Measurements from ENCODE around the gene ELP4. TPM values are rescaled to one million over a fixed set of nuclear protein-coding genes. Genes with fewer than 3 reads are reported as not detected.

The ELP4 gene
- total RNA-seq, 1 experiment from 2014 or later: 17.2 TPM

DNA sequence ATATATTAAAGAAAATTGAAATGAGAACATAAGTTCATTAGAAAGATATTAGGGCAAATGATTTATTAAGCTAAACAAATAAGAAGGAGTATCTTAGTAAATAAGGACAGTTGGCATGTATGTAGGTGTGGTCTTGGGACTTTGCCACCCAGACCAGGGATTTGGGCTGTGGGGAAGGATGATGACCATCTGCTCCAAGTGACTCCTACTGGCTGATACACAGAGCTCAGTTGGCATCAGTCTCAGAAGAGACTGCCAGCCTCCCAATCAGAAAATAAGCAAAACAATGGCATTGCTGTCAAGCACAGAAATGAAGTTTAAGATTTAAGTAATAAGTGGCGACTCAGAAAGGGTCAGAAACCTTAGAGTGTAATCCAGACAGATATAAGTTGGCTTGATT is 252.1 kb downstream of the ELP4 start:
- H3K4me1 ChIP-seq (ENCODE audit: control insufficient read depth, insufficient read depth, low read length): no peaks in the 10 kb centered on the region
- H3K9me3 ChIP-seq (ENCODE audit: control insufficient read depth, insufficient read depth, low read depth, low read length): no peaks in the 10 kb centered on the region
- no peaks in the 10 kb centered on the region for H3K36me3 ChIP-seq (ENCODE audit: control insufficient read depth, insufficient read depth, low read length)
- H3K4me3 ChIP-seq (ENCODE audit: low read depth in 2 of 2, low read length in 2 of 2): no peak overlapping the region
- ATAC-seq (no peak), DNase-seq (ENCODE audit: low read depth, low spot score) (no peak)
- intact Hi-C loops (cut with micrococcal nuclease; ENCODE audit: unreplicated experiment): no loop called here
- ChIA-PET POLR2A (no interaction called here), CTCF (interaction anchor here (0.5 kb wide), 1 partner anchor 433 kb away, joined by 3 read pairs; no protein-coding TSS in a partner anchor)
- no TSS peak for BruUV-seq (replicated peaks)
- TF ChIP-seq POLR2AphosphoS5 (IDR thresholded peaks at IDR 0.05; ENCODE audit: low read depth, low read length) (no peak), TCF7L2 (IDR thresholded peaks at IDR 0.05; ENCODE audit: low read depth, low read length) (no peak), SIN3A (IDR thresholded peaks at IDR 0.05; ENCODE audit: borderline replicate concordance, insufficient read depth, low read depth, low read length) (no peak)
- TF ChIP-seq, protein P1, sequence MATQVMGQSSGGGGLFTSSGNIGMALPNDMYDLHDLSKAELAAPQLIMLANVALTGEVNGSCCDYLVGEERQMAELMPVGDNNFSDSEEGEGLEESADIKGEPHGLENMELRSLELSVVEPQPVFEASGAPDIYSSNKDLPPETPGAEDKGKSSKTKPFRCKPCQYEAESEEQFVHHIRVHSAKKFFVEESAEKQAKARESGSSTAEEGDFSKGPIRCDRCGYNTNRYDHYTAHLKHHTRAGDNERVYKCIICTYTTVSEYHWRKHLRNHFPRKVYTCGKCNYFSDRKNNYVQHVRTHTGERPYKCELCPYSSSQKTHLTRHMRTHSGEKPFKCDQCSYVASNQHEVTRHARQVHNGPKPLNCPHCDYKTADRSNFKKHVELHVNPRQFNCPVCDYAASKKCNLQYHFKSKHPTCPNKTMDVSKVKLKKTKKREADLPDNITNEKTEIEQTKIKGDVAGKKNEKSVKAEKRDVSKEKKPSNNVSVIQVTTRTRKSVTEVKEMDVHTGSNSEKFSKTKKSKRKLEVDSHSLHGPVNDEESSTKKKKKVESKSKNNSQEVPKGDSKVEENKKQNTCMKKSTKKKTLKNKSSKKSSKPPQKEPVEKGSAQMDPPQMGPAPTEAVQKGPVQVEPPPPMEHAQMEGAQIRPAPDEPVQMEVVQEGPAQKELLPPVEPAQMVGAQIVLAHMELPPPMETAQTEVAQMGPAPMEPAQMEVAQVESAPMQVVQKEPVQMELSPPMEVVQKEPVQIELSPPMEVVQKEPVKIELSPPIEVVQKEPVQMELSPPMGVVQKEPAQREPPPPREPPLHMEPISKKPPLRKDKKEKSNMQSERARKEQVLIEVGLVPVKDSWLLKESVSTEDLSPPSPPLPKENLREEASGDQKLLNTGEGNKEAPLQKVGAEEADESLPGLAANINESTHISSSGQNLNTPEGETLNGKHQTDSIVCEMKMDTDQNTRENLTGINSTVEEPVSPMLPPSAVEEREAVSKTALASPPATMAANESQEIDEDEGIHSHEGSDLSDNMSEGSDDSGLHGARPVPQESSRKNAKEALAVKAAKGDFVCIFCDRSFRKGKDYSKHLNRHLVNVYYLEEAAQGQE (IDR thresholded peaks at IDR 0.05; ENCODE audit: insufficient read depth in 1 of 2, low read depth in 2 of 2, low read length in 1 of 2): no peak
- no peaks in the 10 kb centered on the region for H3K27me3 ChIP-seq (ENCODE audit: control insufficient read depth, insufficient read depth, low read length)
- in situ Hi-C loops (cut with HindIII; ENCODE audit: low pct_unique_long_range_greater_than_20kb, low sequenced_read_pairs): no loop called here
- H3K27ac ChIP-seq (ENCODE audit: low read length): no peak overlapping the region

- TF ChIP-seq TCF7L2 (IDR thresholded peaks at IDR 0.05; ENCODE audit: low read depth, low read length) (no peak), POLR2AphosphoS5 (IDR thresholded peaks at IDR 0.05; ENCODE audit: low read depth, low read length) (no peak), SIN3A (IDR thresholded peaks at IDR 0.05; ENCODE audit: borderline replicate concordance, insufficient read depth, low read depth, low read length) (no peak)
- TF ChIP-seq, protein P1 (IDR thresholded peaks at IDR 0.05; ENCODE audit: insufficient read depth in 1 of 2, low read depth in 2 of 2, low read length in 1 of 2): no peak
- TF ChIP-seq, protein P2, sequence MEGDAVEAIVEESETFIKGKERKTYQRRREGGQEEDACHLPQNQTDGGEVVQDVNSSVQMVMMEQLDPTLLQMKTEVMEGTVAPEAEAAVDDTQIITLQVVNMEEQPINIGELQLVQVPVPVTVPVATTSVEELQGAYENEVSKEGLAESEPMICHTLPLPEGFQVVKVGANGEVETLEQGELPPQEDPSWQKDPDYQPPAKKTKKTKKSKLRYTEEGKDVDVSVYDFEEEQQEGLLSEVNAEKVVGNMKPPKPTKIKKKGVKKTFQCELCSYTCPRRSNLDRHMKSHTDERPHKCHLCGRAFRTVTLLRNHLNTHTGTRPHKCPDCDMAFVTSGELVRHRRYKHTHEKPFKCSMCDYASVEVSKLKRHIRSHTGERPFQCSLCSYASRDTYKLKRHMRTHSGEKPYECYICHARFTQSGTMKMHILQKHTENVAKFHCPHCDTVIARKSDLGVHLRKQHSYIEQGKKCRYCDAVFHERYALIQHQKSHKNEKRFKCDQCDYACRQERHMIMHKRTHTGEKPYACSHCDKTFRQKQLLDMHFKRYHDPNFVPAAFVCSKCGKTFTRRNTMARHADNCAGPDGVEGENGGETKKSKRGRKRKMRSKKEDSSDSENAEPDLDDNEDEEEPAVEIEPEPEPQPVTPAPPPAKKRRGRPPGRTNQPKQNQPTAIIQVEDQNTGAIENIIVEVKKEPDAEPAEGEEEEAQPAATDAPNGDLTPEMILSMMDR (IDR thresholded peaks at IDR 0.05): no peak
- Histone ChIP-seq H3K9me3 (ENCODE audit: control insufficient read depth, insufficient read depth, low read depth, low read length) (no peaks in the 10 kb centered on the region), H3K27ac (ENCODE audit: low read length) (no peak overlapping the region), H3K36me3 (ENCODE audit: control insufficient read depth, insufficient read depth, low read length) (no peaks in the 10 kb centered on the region), H3K27me3 (ENCODE audit: control insufficient read depth, insufficient read depth, low read length) (no peaks in the 10 kb centered on the region), H3K4me1 (ENCODE audit: control insufficient read depth, insufficient read depth, low read length) (no peaks in the 10 kb centered on the region), H3K4me3 (ENCODE audit: low read depth in 2 of 2, low read length in 2 of 2) (no peak overlapping the region)
- ChIA-PET CTCF (no interaction called here), POLR2A (interaction anchor here (0.6 kb wide), 1 partner anchor 13 kb away, joined by 3 read pairs; no protein-coding TSS in a partner anchor)
- no peak for DNase-seq (ENCODE audit: low read depth, low spot score)
- intact Hi-C loops (cut with micrococcal nuclease; ENCODE audit: unreplicated experiment): no loop called here
- no TSS peak for BruUV-seq (replicated peaks)
- in situ Hi-C loops (cut with HindIII; ENCODE audit: low pct_unique_long_range_greater_than_20kb, low sequenced_read_pairs): no loop called here
- no peak for ATAC-seq
Observed at GRCh38 chr11:31763296-31763695, 253.7 kb downstream of the ELP4 start.
